PC-9 (cell line): ENCODE measurements around the gene CARS1. TPM values are rescaled to one million over a fixed set of nuclear protein-coding genes. Genes with fewer than 3 reads are reported as not detected.

Source experiments
- BruUV-seq: library from RNA; stranded (reverse); fragments of 400-500 nt; replicated peaks from 2 replicates; lab custom pipeline; 2021; lab: Mats Ljungman, UMichigan
- CTCF ChIA-PET: fragments of 300-600 bp; sonication (Branson Sonifier 250); formaldehyde crosslinking; loops from one replicate; lab custom pipeline; 2022; ENCODE audit warnings: antibody characterized with exemption; lab: Charles Lee
- POLR2A ChIA-PET: fragments of 300-600 bp; sonication (Branson Sonifier 250); formaldehyde crosslinking; loops from one replicate; lab custom pipeline; 2022; ENCODE audit warnings: antibody characterized with exemption; ENCODE audit not compliant: unreplicated experiment; lab: Charles Lee
- DNase-seq, 2 experiments: peaks; one replicate each; pipeline versions ENCODE4 v3.0.0 to v3.0.0-alpha.2; 2015 to 2022; ENCODE audit warnings: mixed read lengths in 1 of 2
- H2AFZ ChIP-seq: fragments of 200-600 bp; sonication (generic); 2 replicates; pipeline ENCODE4 v1.8.1; 2017; ENCODE audit warnings: antibody characterized with exemption
- H3F3A ChIP-seq: fragments of 200-600 bp; sonication (generic); 2 replicates; pipeline ENCODE4 v1.8.1; 2017; ENCODE audit warnings: antibody characterized with exemption, mild to moderate bottlenecking, low read depth; ENCODE audit not compliant: insufficient read depth
- H3K27ac ChIP-seq: fragments of 200-600 bp; sonication (generic); 2 replicates; pipeline ENCODE4 v1.6.1; 2016; ENCODE audit warnings: mixed run types
- H3K27me3 ChIP-seq: fragments of 200-600 bp; sonication (generic); 2 replicates; pipeline ENCODE4 v1.6.1; 2016; ENCODE audit warnings: low read depth, mixed run types; ENCODE audit not compliant: insufficient read depth
- H3K36me3 ChIP-seq: fragments of 200-600 bp; sonication (generic); 2 replicates; pipeline ENCODE4 v1.6.1; 2016; ENCODE audit warnings: low read depth, mixed run types
- H3K4me1 ChIP-seq: fragments of 200-600 bp; sonication (generic); replicated peaks from 2 replicates; pipeline ENCODE4 v1.6.1; 2016; ENCODE audit warnings: mixed run types; ENCODE audit not compliant: insufficient read depth
- H3K4me2 ChIP-seq: fragments of 200-600 bp; sonication (generic); 2 replicates; pipeline ENCODE4 v1.6.1; 2017; ENCODE audit warnings: mixed run types
- H3K4me3 ChIP-seq: fragments of 200-600 bp; sonication (generic); 2 replicates; pipeline ENCODE4 v1.6.1; 2016; ENCODE audit warnings: mixed run types
- H3K79me2 ChIP-seq: fragments of 200-600 bp; sonication (generic); 2 replicates; pipeline ENCODE4 v1.6.1; 2017; ENCODE audit warnings: low read depth, mixed run types
- H3K9me2 ChIP-seq: fragments of 200-600 bp; sonication (generic); 2 replicates; pipeline ENCODE4 v1.8.1; 2017; ENCODE audit warnings: mild to moderate bottlenecking; ENCODE audit not compliant: insufficient read depth
- H3K9me3 ChIP-seq: fragments of 200-600 bp; sonication (generic); 2 replicates; pipeline ENCODE4 v1.8.1; 2016; ENCODE audit warnings: low read depth; ENCODE audit not compliant: insufficient read depth
- H4K20me1 ChIP-seq: fragments of 200-600 bp; sonication (generic); 2 replicates; pipeline ENCODE4 v1.8.1; 2017; ENCODE audit not compliant: insufficient read depth
- EZH2 ChIP-seq: fragments of 200-600 bp; sonication (generic); IDR thresholded peaks from 2 replicates; pipeline ENCODE4 v1.8.0; 2017; ENCODE audit warnings: antibody characterized with exemption, low read depth
- intact Hi-C: fragments of 100-400 bp; cut with micrococcal nuclease; formaldehyde crosslinking; loops from one replicate; pipeline ENCODE4 v1.10.0; 2022; ENCODE audit not compliant: unreplicated experiment
- total RNA-seq: library from RNA; stranded (reverse); gene quantifications from 2 replicates; pipeline ENCODE4 v1.2.3, GENCODE V29; 2021
- TF ChIP-seq, protein P1 (sequence below): fragments of 200-600 bp; sonication (generic); conservative IDR thresholded peaks from 2 replicates; pipeline ENCODE4 v1.6.1; 2017; ENCODE audit warnings: mixed run types, antibody characterized with exemption, mild to moderate bottlenecking, moderate library complexity

CARS1 gene
- total RNA-seq, 1 experiment from 2014 or later, result 78.8 TPM

GRCh38 chr11:2954263-2954662 lies 103.0 kb downstream of the CARS1 start:
- no peak for DNase-seq
- CTCF ChIA-PET, result no interaction called here
- intact Hi-C loops, result no loop called here
- Histone ChIP-seq H4K20me1 (no peaks in the 10 kb centered on the region; the same call in 1 of the 2 replicates), H3K4me3 (no peak overlapping the region), H3K4me1 (no peaks in the 10 kb centered on the region; the same call in 1 of the 2 replicates), H3K36me3 (no peaks in the 10 kb centered on the region), H3K9me3 (no peaks in the 10 kb centered on the region), H3F3A (peaks cover 7% of the 10 kb centered on the region; the same call in 1 of the 2 replicates), H3K4me2 (no peak overlapping the region), H3K27ac (no peak overlapping the region), H2AFZ (no peak overlapping the region), H3K27me3 (no peaks in the 10 kb centered on the region), H3K9me2 (no peaks in the 10 kb centered on the region), H3K79me2 (no peaks in the 10 kb centered on the region)
- no TSS peak for BruUV-seq
- no peak for TF ChIP-seq EZH2
- TF ChIP-seq, protein P1, sequence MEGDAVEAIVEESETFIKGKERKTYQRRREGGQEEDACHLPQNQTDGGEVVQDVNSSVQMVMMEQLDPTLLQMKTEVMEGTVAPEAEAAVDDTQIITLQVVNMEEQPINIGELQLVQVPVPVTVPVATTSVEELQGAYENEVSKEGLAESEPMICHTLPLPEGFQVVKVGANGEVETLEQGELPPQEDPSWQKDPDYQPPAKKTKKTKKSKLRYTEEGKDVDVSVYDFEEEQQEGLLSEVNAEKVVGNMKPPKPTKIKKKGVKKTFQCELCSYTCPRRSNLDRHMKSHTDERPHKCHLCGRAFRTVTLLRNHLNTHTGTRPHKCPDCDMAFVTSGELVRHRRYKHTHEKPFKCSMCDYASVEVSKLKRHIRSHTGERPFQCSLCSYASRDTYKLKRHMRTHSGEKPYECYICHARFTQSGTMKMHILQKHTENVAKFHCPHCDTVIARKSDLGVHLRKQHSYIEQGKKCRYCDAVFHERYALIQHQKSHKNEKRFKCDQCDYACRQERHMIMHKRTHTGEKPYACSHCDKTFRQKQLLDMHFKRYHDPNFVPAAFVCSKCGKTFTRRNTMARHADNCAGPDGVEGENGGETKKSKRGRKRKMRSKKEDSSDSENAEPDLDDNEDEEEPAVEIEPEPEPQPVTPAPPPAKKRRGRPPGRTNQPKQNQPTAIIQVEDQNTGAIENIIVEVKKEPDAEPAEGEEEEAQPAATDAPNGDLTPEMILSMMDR, result no peak
- POLR2A ChIA-PET, result no interaction called here

DNA sequence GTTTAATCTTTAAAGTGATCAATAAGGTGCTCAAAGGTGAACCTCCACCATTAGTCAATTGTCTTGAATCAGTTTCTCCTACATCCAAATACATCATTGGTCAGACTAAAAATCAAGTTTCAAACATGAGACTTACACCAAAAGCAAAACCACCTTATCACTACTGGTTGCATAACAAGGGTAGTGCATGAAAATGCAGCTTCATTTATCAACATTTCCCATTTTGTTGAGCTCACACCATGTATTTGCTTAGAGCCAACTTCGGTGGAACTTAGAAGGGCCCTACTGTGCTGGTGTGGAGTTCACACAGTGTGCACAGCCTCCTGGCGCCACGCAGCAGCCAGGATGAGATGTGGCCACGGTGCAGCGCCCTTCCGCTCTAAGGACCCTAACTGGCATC lies 104.9 kb downstream of the CARS1 start:
- Histone ChIP-seq H3K27ac (0 out of 2 replicates have a peak overlapping the region, but pooled peaks have one; percentile 29), H3K4me2 (no peak overlapping the region), H3K36me3 (no peaks in the 10 kb centered on the region), H3K79me2 (no peaks in the 10 kb centered on the region), H2AFZ (no peak overlapping the region), H4K20me1 (no peaks in the 10 kb centered on the region), H3F3A (peaks cover 7% of the 10 kb centered on the region; the same call in 1 of the 2 replicates), H3K4me1 (no peaks in the 10 kb centered on the region; the same call in 1 of the 2 replicates), H3K27me3 (no peaks in the 10 kb centered on the region), H3K9me3 (no peaks in the 10 kb centered on the region), H3K4me3 (no peak overlapping the region), H3K9me2 (no peaks in the 10 kb centered on the region)
- intact Hi-C loops, result no loop called here
- ChIA-PET POLR2A (no interaction called here), CTCF (no interaction called here)
- TF ChIP-seq, protein P1, result no peak
- no peak for TF ChIP-seq EZH2
- no peak for DNase-seq
- BruUV-seq, result no TSS peak

DNA sequence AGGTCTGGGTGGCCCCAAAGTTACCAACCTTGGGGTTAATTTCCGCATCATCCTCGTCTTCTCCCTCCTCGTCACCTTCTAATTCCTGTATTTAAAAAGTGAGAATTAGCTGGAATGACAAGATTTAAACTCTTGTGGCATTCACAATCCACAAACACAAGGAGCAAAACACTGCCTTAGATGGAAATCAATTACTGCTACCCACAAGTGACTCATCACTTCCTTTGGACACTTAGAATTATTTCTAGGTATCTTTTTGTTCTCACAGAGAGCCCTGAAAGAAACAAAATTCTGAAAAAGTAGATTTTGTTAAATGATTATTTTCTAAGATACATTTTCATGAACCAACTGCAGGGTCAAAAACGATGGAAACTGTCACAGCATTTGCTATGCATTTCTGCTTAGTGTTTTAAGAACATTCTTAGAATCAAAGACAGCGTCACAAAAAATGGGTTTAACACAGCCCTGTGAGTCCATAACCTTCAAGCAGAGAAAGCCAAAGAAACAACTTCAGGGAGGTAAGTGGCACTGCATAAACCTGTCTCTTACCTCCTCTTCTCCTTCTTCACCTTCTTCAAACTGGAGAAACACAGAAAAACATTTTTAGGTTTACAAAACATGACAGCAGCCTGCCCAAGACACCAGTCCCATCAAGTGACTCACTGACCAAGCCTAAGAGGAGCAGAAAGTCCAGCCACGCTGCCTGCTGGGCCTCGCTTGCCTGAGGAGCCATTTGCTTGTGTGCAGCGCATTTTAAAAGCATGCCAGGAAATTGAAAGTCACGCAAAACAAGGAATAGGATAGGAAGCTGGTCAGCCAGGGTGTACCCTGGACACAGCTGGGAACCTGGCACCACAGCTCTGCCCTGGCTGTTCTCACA lies 105.8 kb downstream of the CARS1 start:
- Histone ChIP-seq H3K4me3 (no peak overlapping the region), H3K27me3 (no peaks in the 10 kb centered on the region), H3F3A (peaks cover 7% of the 10 kb centered on the region; the same call in 1 of the 2 replicates), H3K27ac (0 out of 2 replicates have a peak overlapping the region, but pooled peaks have one; percentile 29), H4K20me1 (no peaks in the 10 kb centered on the region), H3K9me3 (no peaks in the 10 kb centered on the region), H2AFZ (no peak overlapping the region), H3K4me2 (no peak overlapping the region), H3K36me3 (no peaks in the 10 kb centered on the region), H3K9me2 (no peaks in the 10 kb centered on the region), H3K4me1 (no peaks in the 10 kb centered on the region; the same call in 1 of the 2 replicates), H3K79me2 (no peaks in the 10 kb centered on the region)
- POLR2A ChIA-PET, result no interaction called here
- CTCF ChIA-PET, result no interaction called here
- TF ChIP-seq, protein P1, result no peak
- no peak for TF ChIP-seq EZH2
- no TSS peak for BruUV-seq
- intact Hi-C loops, result no loop called here
- DNase-seq, result no peak

Other genes starting within 250 kb of the CARS1 start
- 5.1 and 7.6 TPM in 2 replicates for gene CDKN1C, start 171.6 kb downstream of the CARS1 start, total RNA-seq
- 10.7 and 14.1 TPM in 2 replicates for gene PHLDA2, start 128.0 kb downstream of the CARS1 start, total RNA-seq
- gene NAP1L4, start 65.1 kb downstream of the CARS1 start, total RNA-seq, result 73.3 and 86.7 TPM in 2 replicates
- 6.4 and 8.8 TPM in 2 replicates for gene OSBPL5, start 107.9 kb upstream of the CARS1 start, total RNA-seq
- gene MRGPRG, start 161.4 kb upstream of the CARS1 start, total RNA-seq, result not detected in 2 replicates
- gene MRGPRE, start 175.0 kb upstream of the CARS1 start, total RNA-seq, result not detected in 2 replicates